ENCODE measurements around the gene SLC45A1.

The SLC45A1 gene

GRCh38 chr1:8347635-8348034 lies 29.7 kb downstream of the SLC45A1 start:
- DNase-seq (ENCODE audit: low read depth): no peak
- no peak for TF ChIP-seq CTCF (conservative IDR thresholded peaks at IDR 0.05; ENCODE audit: control insufficient read depth, insufficient read depth, low read depth, low read length)
- no peak overlapping the region for H3K4me3 ChIP-seq (ENCODE audit: control insufficient read depth, low read depth, low read length)

GRCh38 chr1:8348047-8348776 lies 30.3 kb downstream of the SLC45A1 start:
- H3K4me3 ChIP-seq (ENCODE audit: control insufficient read depth, low read depth, low read length): no peak overlapping the region
- no peak for DNase-seq (ENCODE audit: low read depth)
- no peak for TF ChIP-seq CTCF (conservative IDR thresholded peaks at IDR 0.05; ENCODE audit: control insufficient read depth, insufficient read depth, low read depth, low read length)

GRCh38 chr1:8348777-8349472 lies 31.0 kb downstream of the SLC45A1 start:
- H3K4me3 ChIP-seq (ENCODE audit: control insufficient read depth, low read depth, low read length): no peak overlapping the region
- peak; percentile 60 for DNase-seq (ENCODE audit: low read depth)
- peak; percentile 67 for TF ChIP-seq CTCF (conservative IDR thresholded peaks at IDR 0.05; ENCODE audit: control insufficient read depth, insufficient read depth, low read depth, low read length)

GRCh38 chr1:8349473-8349865 lies 31.6 kb downstream of the SLC45A1 start:
- DNase-seq (ENCODE audit: low read depth): no peak
- H3K4me3 ChIP-seq (ENCODE audit: control insufficient read depth, low read depth, low read length): no peak overlapping the region
- TF ChIP-seq CTCF (conservative IDR thresholded peaks at IDR 0.05; ENCODE audit: control insufficient read depth, insufficient read depth, low read depth, low read length): no peak

- no peak overlapping the region for H3K4me3 ChIP-seq (ENCODE audit: control insufficient read depth, low read depth, low read length)
- DNase-seq (ENCODE audit: low read depth): peak; percentile 77
- TF ChIP-seq CTCF (conservative IDR thresholded peaks at IDR 0.05; ENCODE audit: control insufficient read depth, insufficient read depth, low read depth, low read length): no peak
These were observed 32.0 kb downstream of the SLC45A1 start for GRCh38 chr1:8349961-8350360.

- no peak overlapping the region for H3K4me3 ChIP-seq (ENCODE audit: control insufficient read depth, low read depth, low read length)
- TF ChIP-seq CTCF (conservative IDR thresholded peaks at IDR 0.05; ENCODE audit: control insufficient read depth, insufficient read depth, low read depth, low read length): no peak
- DNase-seq (ENCODE audit: low read depth): no peak
These were observed 33.2 kb downstream of the SLC45A1 start for GRCh38 chr1:8350914-8351684.

All from fibroblast of mammary gland (primary cell).